ENCODE results near the gene RNF222.
A peak's percentile ranks its signal among the peaks of the same experiment; 100 is the strongest.
"Not testable (repeated sequence)": the region's sequence is repeated elsewhere in the genome, so short reads cannot be mapped to it uniquely, and the experiment has no call there.

RNF222 gene

GRCh38 chr17:8376271-8377067, 21.2 kb downstream of the RNF222 start, which contains the start of gene KRABD2:
Gene KRABD2 (minus strand): TSS chr17:8376704.
- in situ Hi-C loops (cut with HindIII; ENCODE audit: low sequenced_read_pairs) = loop anchor here (5.0 kb wide), 1 partner anchor 59 kb away; no protein-coding TSS in a partner anchor
- DNase-seq (ENCODE audit: low read depth) = no peak
- peak within 1 kb of the TSS; percentile 87 for H3K4me3 ChIP-seq (ENCODE audit: low read depth, low read length)
- TF ChIP-seq CTCF (IDR thresholded peaks at IDR 0.05; ENCODE audit: low read depth, low read length, missing control alignments) = peak; percentile 69

DNA sequence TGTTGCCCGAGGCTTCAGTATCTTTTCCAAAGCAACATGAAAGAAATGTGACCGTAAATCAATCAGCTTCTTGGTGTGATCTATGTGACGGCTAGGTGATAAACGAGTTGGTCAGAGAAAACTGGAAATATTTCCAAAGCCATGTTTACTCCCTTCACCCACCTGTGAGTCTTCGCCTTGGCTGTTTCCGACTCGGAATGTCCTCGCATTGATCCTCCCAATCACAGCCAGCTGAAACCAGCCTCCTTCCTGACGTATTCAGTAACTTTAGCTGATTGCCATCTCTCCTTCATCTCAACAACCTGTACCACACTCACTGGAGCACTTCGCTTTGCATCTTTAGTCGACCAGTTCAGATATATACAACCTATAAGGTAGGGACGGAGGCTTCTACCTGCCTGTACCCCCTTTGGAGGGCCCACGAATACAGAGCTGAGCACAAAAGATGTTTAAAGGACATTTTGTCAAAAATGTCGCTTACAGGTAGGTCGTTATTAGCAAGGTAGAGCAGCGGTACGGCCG, 21.8 kb downstream of the RNF222 start:
- in situ Hi-C loops (cut with HindIII; ENCODE audit: low sequenced_read_pairs) = loop anchor here (5.0 kb wide), 1 partner anchor 58 kb away; no protein-coding TSS in a partner anchor
- peak overlapping the region; percentile 87 for H3K4me3 ChIP-seq (ENCODE audit: low read depth, low read length)
- no peak for TF ChIP-seq CTCF (IDR thresholded peaks at IDR 0.05; ENCODE audit: low read depth, low read length, missing control alignments)
- DNase-seq (ENCODE audit: low read depth) = no peak

GRCh38 chr17:8373856-8374255, 23.8 kb downstream of the RNF222 start:
- in situ Hi-C loops (cut with HindIII; ENCODE audit: low sequenced_read_pairs); DNase-seq (ENCODE audit: low read depth); H3K4me3 ChIP-seq (ENCODE audit: low read depth, low read length): not testable (repeated sequence)

DNA sequence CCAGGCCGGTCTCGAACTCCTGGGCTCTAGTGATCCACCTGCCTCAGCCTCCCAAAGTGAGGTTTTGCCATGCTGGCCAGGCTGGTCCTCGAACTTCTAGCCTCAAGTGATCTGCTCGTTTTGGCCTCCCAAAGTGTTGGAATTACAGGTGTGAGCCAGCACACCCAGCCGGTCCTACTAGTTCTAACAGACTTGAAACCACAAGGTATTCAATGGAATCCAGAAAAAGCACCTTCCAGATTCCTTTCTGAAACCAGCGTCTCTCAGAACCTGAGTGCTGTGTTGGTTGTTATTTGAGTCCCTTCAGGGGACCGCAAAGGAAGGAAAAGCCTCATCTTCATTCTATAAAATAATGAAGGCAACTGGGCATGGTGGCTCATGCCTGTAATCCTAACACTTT, 25.2 kb downstream of the RNF222 start:
- DNase-seq (ENCODE audit: low read depth) = no peak
- TF ChIP-seq CTCF (IDR thresholded peaks at IDR 0.05; ENCODE audit: low read depth, low read length, missing control alignments) = no peak
- no peak overlapping the region for H3K4me3 ChIP-seq (ENCODE audit: low read depth, low read length)
- in situ Hi-C loops (cut with HindIII; ENCODE audit: low sequenced_read_pairs) = no loop called here

GRCh38 chr17:8371786-8372185, 25.8 kb downstream of the RNF222 start:
- no peak overlapping the region for H3K4me3 ChIP-seq (ENCODE audit: low read depth, low read length)
- no peak for TF ChIP-seq CTCF (IDR thresholded peaks at IDR 0.05; ENCODE audit: low read depth, low read length, missing control alignments)
- DNase-seq (ENCODE audit: low read depth) = no peak
- in situ Hi-C loops (cut with HindIII; ENCODE audit: low sequenced_read_pairs) = no loop called here

DNA sequence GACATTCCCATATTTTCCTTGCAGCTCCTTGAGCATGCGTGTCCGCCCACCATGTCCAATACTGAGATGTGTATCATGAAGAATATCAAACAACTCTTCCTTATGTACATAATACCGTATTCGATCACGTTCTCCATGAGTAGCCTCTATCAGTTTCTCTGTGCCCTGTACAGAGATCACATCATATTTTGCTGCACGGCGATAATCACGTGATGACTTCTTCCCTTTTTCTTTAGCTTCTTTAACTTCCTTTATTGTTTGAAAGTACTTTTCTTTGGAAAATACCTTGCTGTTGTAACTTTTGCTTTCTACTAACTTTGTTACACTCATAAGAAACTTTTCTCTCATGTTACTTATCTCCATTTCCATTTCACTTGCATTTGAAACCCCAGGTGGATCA, 27.7 kb downstream of the RNF222 start:
- no peak for DNase-seq (ENCODE audit: low read depth)
- H3K4me3 ChIP-seq (ENCODE audit: low read depth, low read length) = no peak overlapping the region
- in situ Hi-C loops (cut with HindIII; ENCODE audit: low sequenced_read_pairs) = no loop called here
- TF ChIP-seq CTCF (IDR thresholded peaks at IDR 0.05; ENCODE audit: low read depth, low read length, missing control alignments) = no peak

DNA sequence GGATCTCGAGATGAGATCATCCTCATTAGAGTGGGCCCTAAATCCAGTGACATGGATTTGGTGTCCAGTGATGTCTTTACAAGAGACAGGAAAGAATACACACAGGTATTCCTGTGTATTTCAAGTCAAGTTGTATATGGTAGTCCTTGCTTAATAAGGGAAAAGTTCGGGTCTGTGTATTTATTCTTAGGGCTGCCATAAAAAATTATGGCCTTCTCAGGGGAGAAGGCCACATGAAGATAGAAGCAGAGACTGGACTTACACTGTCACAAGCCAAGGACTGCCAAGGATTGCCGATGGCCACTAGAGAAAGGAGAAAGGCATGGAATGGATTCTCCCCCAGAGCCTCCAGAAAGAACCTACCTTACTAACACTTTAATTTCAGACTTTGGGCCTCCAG, 29.4 kb downstream of the RNF222 start:
- in situ Hi-C loops (cut with HindIII; ENCODE audit: low sequenced_read_pairs) = no loop called here

More for the DNA sequence above, 29.4 kb downstream of the RNF222 start:
- no peak for TF ChIP-seq CTCF (IDR thresholded peaks at IDR 0.05; ENCODE audit: low read depth, low read length, missing control alignments)
- H3K4me3 ChIP-seq (ENCODE audit: low read depth, low read length) = no peak overlapping the region
- no peak for DNase-seq (ENCODE audit: low read depth)

Data from astrocyte of the cerebellum (primary cell).